ENCODE data around the gene GANAB.

The GANAB gene

DNA sequence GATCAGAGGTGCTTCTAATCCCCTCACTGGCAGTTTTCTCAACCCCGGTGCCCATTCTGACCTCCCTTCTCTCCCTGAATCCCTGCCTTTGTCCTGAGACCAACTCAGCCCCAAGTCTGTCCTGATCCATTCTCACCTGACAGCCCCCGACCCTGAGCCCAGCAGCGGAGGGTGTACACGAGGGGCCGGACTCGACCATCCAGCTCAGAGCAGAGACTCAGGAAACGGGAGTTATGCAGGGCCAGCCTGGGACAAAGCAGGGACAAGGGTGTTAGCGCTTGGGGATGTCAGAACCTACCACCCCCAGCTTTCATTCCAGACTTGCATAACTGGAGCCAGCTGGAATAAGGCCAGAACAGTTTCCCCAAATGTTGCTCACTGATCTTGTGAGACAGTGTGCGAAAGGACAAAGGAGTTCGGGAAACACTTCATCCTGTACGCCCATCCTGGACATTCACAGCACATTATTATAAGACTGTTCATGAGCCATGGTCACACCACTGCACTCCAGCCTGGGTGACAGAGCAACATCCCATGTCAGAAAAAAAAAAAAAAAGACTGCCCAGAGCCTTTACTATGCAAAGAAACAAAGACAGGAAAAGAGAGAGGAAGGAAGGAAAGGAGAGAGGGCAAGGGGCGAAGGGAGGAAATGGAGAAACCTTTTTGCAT, 69.2 kb downstream of the GANAB start:
- H3K9ac ChIP-seq (ENCODE audit: low read length): no peak overlapping the region
- H3K4me1 ChIP-seq (ENCODE audit: low read length): peaks cover 12% of the 10 kb centered on the region
- no peaks in the 10 kb centered on the region for H4K20me1 ChIP-seq (ENCODE audit: insufficient read depth, low read length)
- peaks cover 5% of the 10 kb centered on the region; the same call in 1 of the 2 replicates for H3F3A ChIP-seq (ENCODE audit: insufficient read depth, low read length)
- H3K4me3 ChIP-seq (ENCODE audit: low read length): no peak overlapping the region
- H3K36me3 ChIP-seq (replicated peaks; ENCODE audit: insufficient read depth, low read length): no peaks in the 10 kb centered on the region; the same call in 1 of the 2 replicates
- H2AFZ ChIP-seq (ENCODE audit: low read length): no peak overlapping the region
- DNase-seq: no peak
- H3K9me3 ChIP-seq (replicated peaks; ENCODE audit: insufficient read depth, low read length): no peaks in the 10 kb centered on the region
- no peak overlapping the region for H3K27ac ChIP-seq (ENCODE audit: low read length)
- no peaks in the 10 kb centered on the region for H3K9me2 ChIP-seq (replicated peaks; ENCODE audit: insufficient read depth, low read length)
- no peak overlapping the region for H3K4me2 ChIP-seq (ENCODE audit: low read depth, low read length)
- no peak for TF ChIP-seq EZH2 (optimal IDR thresholded peaks at IDR 0.05; ENCODE audit: low read depth, low read length)
- no peak for TF ChIP-seq EZH2phosphoT487 (IDR thresholded peaks at IDR 0.05; ENCODE audit: low read length)
- TF ChIP-seq, protein P1, sequence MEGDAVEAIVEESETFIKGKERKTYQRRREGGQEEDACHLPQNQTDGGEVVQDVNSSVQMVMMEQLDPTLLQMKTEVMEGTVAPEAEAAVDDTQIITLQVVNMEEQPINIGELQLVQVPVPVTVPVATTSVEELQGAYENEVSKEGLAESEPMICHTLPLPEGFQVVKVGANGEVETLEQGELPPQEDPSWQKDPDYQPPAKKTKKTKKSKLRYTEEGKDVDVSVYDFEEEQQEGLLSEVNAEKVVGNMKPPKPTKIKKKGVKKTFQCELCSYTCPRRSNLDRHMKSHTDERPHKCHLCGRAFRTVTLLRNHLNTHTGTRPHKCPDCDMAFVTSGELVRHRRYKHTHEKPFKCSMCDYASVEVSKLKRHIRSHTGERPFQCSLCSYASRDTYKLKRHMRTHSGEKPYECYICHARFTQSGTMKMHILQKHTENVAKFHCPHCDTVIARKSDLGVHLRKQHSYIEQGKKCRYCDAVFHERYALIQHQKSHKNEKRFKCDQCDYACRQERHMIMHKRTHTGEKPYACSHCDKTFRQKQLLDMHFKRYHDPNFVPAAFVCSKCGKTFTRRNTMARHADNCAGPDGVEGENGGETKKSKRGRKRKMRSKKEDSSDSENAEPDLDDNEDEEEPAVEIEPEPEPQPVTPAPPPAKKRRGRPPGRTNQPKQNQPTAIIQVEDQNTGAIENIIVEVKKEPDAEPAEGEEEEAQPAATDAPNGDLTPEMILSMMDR (IDR thresholded peaks at IDR 0.05; ENCODE audit: low read length): no peak
- no peaks in the 10 kb centered on the region for H3K27me3 ChIP-seq (replicated peaks; ENCODE audit: insufficient read depth, low read length)
- H3K79me2 ChIP-seq (ENCODE audit: low read length): peaks cover 21% of the 10 kb centered on the region

DNA sequence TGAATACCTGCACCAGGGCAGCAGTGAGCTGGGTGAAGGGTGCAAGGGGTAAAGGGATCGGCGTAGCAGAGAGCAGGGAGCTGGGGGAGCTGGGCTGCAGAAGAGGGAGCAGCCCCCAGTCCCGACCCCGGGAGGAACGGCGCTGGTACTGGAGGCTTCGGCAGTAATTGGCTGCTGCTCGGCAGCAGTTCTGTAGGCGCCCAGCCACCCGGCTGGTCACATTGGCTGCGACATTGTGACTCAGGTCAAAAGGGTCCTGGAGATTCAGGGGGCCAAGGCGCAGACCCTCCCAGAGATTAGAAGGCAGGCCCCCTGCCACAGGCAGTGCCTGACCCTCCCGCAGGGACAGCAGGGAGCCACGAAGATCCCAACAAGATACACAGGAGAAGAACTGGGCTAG, 70.6 kb downstream of the GANAB start:
- no peak overlapping the region for H2AFZ ChIP-seq (ENCODE audit: low read length)
- H3K4me3 ChIP-seq (ENCODE audit: low read length): no peak overlapping the region
- DNase-seq: no peak
- H3K9me2 ChIP-seq (replicated peaks; ENCODE audit: insufficient read depth, low read length): no peaks in the 10 kb centered on the region
- no peak overlapping the region for H3K4me2 ChIP-seq (ENCODE audit: low read depth, low read length)
- peaks cover 33% of the 10 kb centered on the region for H3K79me2 ChIP-seq (ENCODE audit: low read length)
- peaks cover 3% of the 10 kb centered on the region; the same call in 1 of the 2 replicates for H3K36me3 ChIP-seq (replicated peaks; ENCODE audit: insufficient read depth, low read length)
- no peaks in the 10 kb centered on the region for H4K20me1 ChIP-seq (ENCODE audit: insufficient read depth, low read length)
- no peak overlapping the region for H3K27ac ChIP-seq (ENCODE audit: low read length)
- H3F3A ChIP-seq (ENCODE audit: insufficient read depth, low read length): peaks cover 10% of the 10 kb centered on the region; the same call in 1 of the 2 replicates
- H3K9me3 ChIP-seq (replicated peaks; ENCODE audit: insufficient read depth, low read length): no peaks in the 10 kb centered on the region
- H3K9ac ChIP-seq (ENCODE audit: low read length): no peak overlapping the region
- no peaks in the 10 kb centered on the region for H3K27me3 ChIP-seq (replicated peaks; ENCODE audit: insufficient read depth, low read length)
- TF ChIP-seq EZH2 (optimal IDR thresholded peaks at IDR 0.05; ENCODE audit: low read depth, low read length): no peak
- no peak for TF ChIP-seq EZH2phosphoT487 (IDR thresholded peaks at IDR 0.05; ENCODE audit: low read length)
- TF ChIP-seq, protein P1 (IDR thresholded peaks at IDR 0.05; ENCODE audit: low read length): no peak
- peaks cover 19% of the 10 kb centered on the region for H3K4me1 ChIP-seq (ENCODE audit: low read length)

DNA sequence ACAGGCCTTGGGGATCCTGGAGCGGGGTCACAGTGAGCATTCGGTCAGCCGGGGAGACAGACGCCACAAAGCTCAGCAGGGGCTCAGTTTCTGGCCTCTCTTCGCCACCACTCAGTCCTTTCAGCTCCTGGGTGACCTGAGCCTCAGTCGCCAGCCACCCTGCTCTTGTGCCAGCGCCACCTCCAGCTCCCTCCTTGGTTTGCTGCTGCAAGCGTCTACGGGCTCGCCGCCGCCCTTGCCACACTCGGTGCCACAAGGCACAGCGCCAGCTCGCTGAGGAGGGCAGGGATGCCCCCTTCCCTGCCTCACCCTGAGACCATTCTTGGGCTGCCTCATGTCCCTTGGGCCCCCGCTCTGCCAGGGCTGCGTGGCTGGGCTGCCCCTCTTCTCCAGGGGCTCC, 71.3 kb downstream of the GANAB start:
- H3K27me3 ChIP-seq (replicated peaks; ENCODE audit: insufficient read depth, low read length): no peaks in the 10 kb centered on the region
- no peaks in the 10 kb centered on the region for H4K20me1 ChIP-seq (ENCODE audit: insufficient read depth, low read length)
- H3K79me2 ChIP-seq (ENCODE audit: low read length): peaks cover 40% of the 10 kb centered on the region
- H3K27ac ChIP-seq (ENCODE audit: low read length): no peak overlapping the region
- no peaks in the 10 kb centered on the region for H3K9me3 ChIP-seq (replicated peaks; ENCODE audit: insufficient read depth, low read length)
- H3K4me2 ChIP-seq (ENCODE audit: low read depth, low read length): peak overlapping the region; percentile 97
- H3K9me2 ChIP-seq (replicated peaks; ENCODE audit: insufficient read depth, low read length): no peaks in the 10 kb centered on the region
- TF ChIP-seq EZH2 (optimal IDR thresholded peaks at IDR 0.05; ENCODE audit: low read depth, low read length) (no peak), EZH2phosphoT487 (IDR thresholded peaks at IDR 0.05; ENCODE audit: low read length) (no peak)
- TF ChIP-seq, protein P1 (IDR thresholded peaks at IDR 0.05; ENCODE audit: low read length): no peak
- H3K4me1 ChIP-seq (ENCODE audit: low read length): peaks cover 19% of the 10 kb centered on the region
- peak overlapping the region; percentile 95; the same call in 1 of the 2 replicates for H3K9ac ChIP-seq (ENCODE audit: low read length)
- H3K36me3 ChIP-seq (replicated peaks; ENCODE audit: insufficient read depth, low read length): peaks cover 3% of the 10 kb centered on the region; the same call in 1 of the 2 replicates
- H3F3A ChIP-seq (ENCODE audit: insufficient read depth, low read length): peaks cover 10% of the 10 kb centered on the region; the same call in 1 of the 2 replicates
- no peak overlapping the region for H2AFZ ChIP-seq (ENCODE audit: low read length)
- no peak for DNase-seq
- H3K4me3 ChIP-seq (ENCODE audit: low read length): peak overlapping the region; percentile 85; the same call in 1 of the 2 replicates
